GM18951 (cell line): ENCODE measurements around the gene GABRG1.

Experiments used
- POLR2A ChIP-seq: IDR thresholded peaks from 4 replicates; pipeline ENCODE4 v1.6.1; 2011; ENCODE audit warnings: mild to moderate bottlenecking; ENCODE audit not compliant: insufficient read length, insufficient read depth; ENCODE audit errors: extremely low read depth
- in situ Hi-C: fragments of 300-500 bp; cut with MboI; formaldehyde crosslinking; loops from one replicate; pipeline ENCODE4 v1.12.0; 2022; ENCODE audit warnings: low sequenced_read_pairs, mixed read lengths, inconsistent platforms; ENCODE audit not compliant: unreplicated experiment

GABRG1 gene

GRCh38 chr4:46123913-46124755, at the start of gene GABRG1:
Gene GABRG1, minus strand, starts transcription at chr4:46124054. Its CDS starts 141 bp downstream, at chr4:46123913.
- in situ Hi-C loops = no loop called here
- TF ChIP-seq POLR2A = no peak

GRCh38 chr4:46146993-46147392, 23.1 kb upstream of the GABRG1 start:
- in situ Hi-C loops = no loop called here
- TF ChIP-seq POLR2A = no peak

- no peak for TF ChIP-seq POLR2A
- in situ Hi-C loops = no loop called here
Measured at GRCh38 chr4:46131498-46132057, 7.7 kb upstream of the GABRG1 start.

- in situ Hi-C loops = no loop called here
- no peak for TF ChIP-seq POLR2A
Measured at GRCh38 chr4:46124773-46125413, 1.0 kb upstream of the GABRG1 start.

- in situ Hi-C loops = no loop called here
- no peak for TF ChIP-seq POLR2A
Measured at GRCh38 chr4:46081674-46082073, 42.2 kb downstream of the GABRG1 start.

- TF ChIP-seq POLR2A = no peak
- in situ Hi-C loops = no loop called here
Measured at GRCh38 chr4:46081248-46081647, 42.6 kb downstream of the GABRG1 start.

- in situ Hi-C loops = no loop called here
- no peak for TF ChIP-seq POLR2A
Measured at GRCh38 chr4:46073778-46074177, 50.1 kb downstream of the GABRG1 start.

GRCh38 chr4:46051392-46051791, 72.5 kb downstream of the GABRG1 start:
- in situ Hi-C loops = no loop called here
- no peak for TF ChIP-seq POLR2A

GRCh38 chr4:46032056-46032455, 91.8 kb downstream of the GABRG1 start:
- TF ChIP-seq POLR2A = no peak
- in situ Hi-C loops = no loop called here

GRCh38 chr4:46016306-46016705, 107.5 kb downstream of the GABRG1 start:
- no peak for TF ChIP-seq POLR2A
- in situ Hi-C loops = no loop called here

- in situ Hi-C loops = no loop called here
- no peak for TF ChIP-seq POLR2A
Measured at GRCh38 chr4:45992728-45993127, 131.1 kb downstream of the GABRG1 start.

GRCh38 chr4:45989775-45990174, 134.1 kb downstream of the GABRG1 start:
- in situ Hi-C loops = no loop called here
- TF ChIP-seq POLR2A = no peak

- no peak for TF ChIP-seq POLR2A
- in situ Hi-C loops = no loop called here
Measured at GRCh38 chr4:45987858-45988257, 136.0 kb downstream of the GABRG1 start.
